ENCODE measurements around the gene MSANTD1.

DNA sequence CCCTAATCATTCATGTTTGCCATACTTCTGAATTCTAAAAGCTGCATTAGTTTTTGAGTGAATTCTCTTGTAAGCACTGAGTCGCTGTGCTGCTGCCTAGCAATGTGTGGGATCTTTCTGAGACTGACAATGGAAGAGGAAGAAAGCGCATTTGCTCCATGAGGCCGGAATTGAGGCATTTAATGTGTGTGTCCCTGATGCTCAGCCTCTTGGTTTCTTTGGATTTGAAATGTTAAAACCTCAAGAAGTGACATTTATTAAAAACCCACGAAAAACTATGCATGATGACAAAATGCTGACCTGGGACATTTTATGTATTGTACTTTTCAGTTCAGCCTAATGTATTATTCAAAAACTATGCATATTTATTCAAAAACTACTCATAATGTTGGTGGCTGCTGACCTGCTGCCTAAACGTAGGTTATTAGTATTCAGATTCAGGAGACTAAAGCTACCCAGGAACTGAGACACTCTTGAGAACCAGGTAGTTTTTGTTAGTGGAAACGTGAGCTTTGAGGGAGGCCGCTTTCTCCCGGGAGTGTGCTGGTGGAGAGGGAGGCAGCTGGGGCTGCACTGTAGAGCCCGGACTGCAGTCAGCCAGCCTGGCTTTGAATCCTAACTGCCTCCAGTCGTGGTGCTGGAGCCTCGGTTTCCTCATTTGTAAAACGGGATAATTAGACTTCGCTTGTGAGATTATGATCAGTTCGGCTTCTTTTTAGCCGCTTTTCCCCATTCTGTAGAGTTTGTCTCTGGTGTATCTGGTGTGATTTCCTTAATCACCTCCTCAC lies 55.2 kb downstream of the MSANTD1 start:
- no peak for TF ChIP-seq EZH2 (IDR thresholded peaks at IDR 0.05; ENCODE audit: low read length, unreplicated experiment)
- TF ChIP-seq, protein P1, sequence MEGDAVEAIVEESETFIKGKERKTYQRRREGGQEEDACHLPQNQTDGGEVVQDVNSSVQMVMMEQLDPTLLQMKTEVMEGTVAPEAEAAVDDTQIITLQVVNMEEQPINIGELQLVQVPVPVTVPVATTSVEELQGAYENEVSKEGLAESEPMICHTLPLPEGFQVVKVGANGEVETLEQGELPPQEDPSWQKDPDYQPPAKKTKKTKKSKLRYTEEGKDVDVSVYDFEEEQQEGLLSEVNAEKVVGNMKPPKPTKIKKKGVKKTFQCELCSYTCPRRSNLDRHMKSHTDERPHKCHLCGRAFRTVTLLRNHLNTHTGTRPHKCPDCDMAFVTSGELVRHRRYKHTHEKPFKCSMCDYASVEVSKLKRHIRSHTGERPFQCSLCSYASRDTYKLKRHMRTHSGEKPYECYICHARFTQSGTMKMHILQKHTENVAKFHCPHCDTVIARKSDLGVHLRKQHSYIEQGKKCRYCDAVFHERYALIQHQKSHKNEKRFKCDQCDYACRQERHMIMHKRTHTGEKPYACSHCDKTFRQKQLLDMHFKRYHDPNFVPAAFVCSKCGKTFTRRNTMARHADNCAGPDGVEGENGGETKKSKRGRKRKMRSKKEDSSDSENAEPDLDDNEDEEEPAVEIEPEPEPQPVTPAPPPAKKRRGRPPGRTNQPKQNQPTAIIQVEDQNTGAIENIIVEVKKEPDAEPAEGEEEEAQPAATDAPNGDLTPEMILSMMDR (conservative IDR thresholded peaks at IDR 0.05; ENCODE audit: low read depth, low read length), result no peak
- TF ChIP-seq EZH2phosphoT487 (IDR thresholded peaks at IDR 0.05; ENCODE audit: borderline replicate concordance, low read length), result no peak

Data from PC-3 (cell line).